HCT116 (cell line): ENCODE data around the gene HOXC11. TPM values are rescaled to one million over a fixed set of nuclear protein-coding genes. Genes with fewer than 3 reads are reported as not detected.

ENCODE experiments used
- ATAC-seq: fragments of 200-7000 bp; cut with Tn5 transposase; 2 replicates; pipeline ENCODE4 v1.9.1; 2020; ENCODE audit warnings: mild to moderate bottlenecking, moderate library complexity
- BruUV-seq: library from RNA; stranded (reverse); fragments of 400-500 nt; replicated peaks from 2 replicates; lab custom pipeline; 2021; lab: Mats Ljungman, UMichigan
- CTCF ChIA-PET: fragments of 300-600 bp; sonication (Branson Sonifier 250); formaldehyde crosslinking; loops from one replicate; lab custom pipeline; 2021; ENCODE audit warnings: antibody characterized with exemption; lab: Charles Lee
- POLR2A ChIA-PET: fragments of 300-600, 350-600 bp; sonication (Branson Sonifier 250); formaldehyde crosslinking; loops from one replicate; lab custom pipeline; 2021; ENCODE audit warnings: antibody characterized with exemption; lab: Charles Lee
- RAD21 ChIA-PET, 2 experiments: fragments of 300-600 bp; sonication (Branson Sonifier 250); formaldehyde crosslinking; loops; one replicate each; lab custom pipeline; 2023; ENCODE audit warnings: low total read pairs in 2 of 2; ENCODE audit not compliant: uncharacterized antibody in 2 of 2, unreplicated experiment in 2 of 2, low non-redundant PET in 1 of 2; lab: Charles Lee
- DNase-seq: peaks from one replicate; pipeline ENCODE4 v3.0.0-alpha.2; 2010; ENCODE audit warnings: low read depth, low spot score
- H2AFZ ChIP-seq: fragments of 200-600 bp; shearing (Covaris generic), sonication (generic); 2 replicates; pipeline ENCODE4 v1.6.1; 2017; ENCODE audit warnings: low read depth, mixed run types, mixed read lengths, antibody characterized with exemption, low read length; ENCODE audit not compliant: poor library complexity, severe bottlenecking
- H3K27ac ChIP-seq: 2 replicates; pipeline ENCODE4 v1.5.1; 2012; ENCODE audit warnings: low read depth, low read length
- H3K27me3 ChIP-seq: fragments of 200-600 bp; sonication (generic); 2 replicates; pipeline ENCODE4 v1.6.1; 2016; ENCODE audit warnings: mixed run types, low read length, mixed read lengths; ENCODE audit not compliant: insufficient read depth
- H3K36me3 ChIP-seq, 2 experiments: fragments of 200-500 bp in 1 of 2; fragments of 200-600 bp in 1 of 2; sonication (Bioruptor generic) in 1 of 2; sonication (generic) in 1 of 2; 2 replicates each; pipeline versions ENCODE4 v1.5.1 to v1.6.1; 2014 to 2016; ENCODE audit warnings: low read length in 2 of 2, inconsistent platforms in 1 of 2, mixed read lengths in 1 of 2, mixed run types in 1 of 2; ENCODE audit not compliant: insufficient read depth in 2 of 2, control insufficient read depth in 1 of 2
- H3K4me1 ChIP-seq, 2 experiments: fragments of 200-600 bp in 1 of 2; sonication (generic) in 1 of 2; 2 replicates each; pipeline versions ENCODE4 v1.5.1 to v1.6.1; 2012 to 2017; ENCODE audit warnings: low read length in 2 of 2, inconsistent platforms in 1 of 2, mild to moderate bottlenecking in 1 of 2, mixed read lengths in 1 of 2, mixed run types in 1 of 2, moderate library complexity in 1 of 2; ENCODE audit not compliant: insufficient read depth in 2 of 2, control insufficient read depth in 1 of 2
- H3K4me2 ChIP-seq: fragments of 200-600 bp; sonication (generic); 2 replicates; pipeline ENCODE4 v1.6.1; 2017; ENCODE audit warnings: mixed run types, low read length, mixed read lengths
- H3K4me3 ChIP-seq, 2 experiments: fragments of 200-600 bp in 1 of 2; sonication (generic) in 1 of 2; replicated peaks in 1 of 2; 2 replicates each; pipeline ENCODE4 v1.5.1; 2011 to 2016; ENCODE audit warnings: low read length in 2 of 2, control low read depth in 1 of 2, low read depth in 1 of 2, mild to moderate bottlenecking in 1 of 2, mixed read lengths in 1 of 2, mixed run types in 1 of 2
- H3K79me2 ChIP-seq: fragments of 200-600 bp; sonication (generic); 2 replicates; pipeline ENCODE4 v1.6.1; 2017; ENCODE audit warnings: mild to moderate bottlenecking, mixed run types, low read length, moderate library complexity, mixed read lengths; ENCODE audit not compliant: insufficient read depth
- H3K9ac ChIP-seq: fragments of 200-600 bp; sonication (generic); 2 replicates; pipeline ENCODE4 v1.6.1; 2016; ENCODE audit warnings: low read length, mixed read lengths
- H3K9me2 ChIP-seq: fragments of 200-600 bp; sonication (generic), shearing (Covaris generic); 2 replicates; pipeline ENCODE4 v1.6.1; 2017; ENCODE audit warnings: mixed run types, mild to moderate bottlenecking, moderate library complexity; ENCODE audit not compliant: insufficient read depth
- H3K9me3 ChIP-seq, 2 experiments: fragments of 200-500 bp in 1 of 2; fragments of 200-600 bp in 1 of 2; sonication (Bioruptor generic) in 1 of 2; sonication (generic) in 1 of 2; 2 replicates each; pipeline ENCODE4 v1.6.1; 2014 to 2017; ENCODE audit warnings: low read length in 2 of 2, mixed read lengths in 2 of 2, inconsistent platforms in 1 of 2, low read depth in 1 of 2, mild to moderate bottlenecking in 1 of 2, mixed run types in 1 of 2, moderate library complexity in 1 of 2; ENCODE audit not compliant: control insufficient read depth in 1 of 2, insufficient read depth in 1 of 2
- H4K20me1 ChIP-seq: fragments of 200-600 bp; sonication (generic), shearing (Covaris generic); 2 replicates; pipeline ENCODE4 v1.6.1; 2017; ENCODE audit warnings: mixed run types, mild to moderate bottlenecking, moderate library complexity; ENCODE audit not compliant: insufficient read depth
- CTCF ChIP-seq, 3 experiments: fragments of 200-600 bp in 1 of 3; sonication (generic) in 1 of 3; IDR thresholded peaks in 2 of 3; conservative IDR thresholded peaks in 1 of 3; 2 replicates each; pipeline ENCODE4 v1.5.1; 2012 to 2017; ENCODE audit warnings: low read depth in 2 of 3, low read length in 2 of 3, antibody characterized with exemption in 1 of 3, borderline replicate concordance in 1 of 3, control low read depth in 1 of 3, mild to moderate bottlenecking in 1 of 3, mixed read lengths in 1 of 3, mixed run types in 1 of 3, moderate library complexity in 1 of 3; ENCODE audit not compliant: insufficient read depth in 1 of 3
- EGR1 ChIP-seq: IDR thresholded peaks from 2 replicates; pipeline ENCODE4 v1.6.1; 2012; ENCODE audit warnings: low read depth
- ELF1 ChIP-seq: IDR thresholded peaks from 2 replicates; pipeline ENCODE4 v1.6.1; 2012; ENCODE audit warnings: low read depth, borderline replicate concordance
- EZH2 ChIP-seq: fragments of 200-600 bp; sonication (generic); IDR thresholded peaks from 2 replicates; pipeline ENCODE4 v1.6.1; 2017; ENCODE audit warnings: antibody characterized with exemption, mixed run types
- EZH2phosphoT487 ChIP-seq: fragments of 200-600 bp; IDR thresholded peaks from 2 replicates; pipeline ENCODE4 v1.6.1; 2018; ENCODE audit warnings: antibody characterized with exemption, borderline replicate concordance
- FOSL1 ChIP-seq: IDR thresholded peaks from 2 replicates; pipeline ENCODE4 v1.6.1; 2012; ENCODE audit warnings: low read depth
- JUND ChIP-seq: IDR thresholded peaks from 2 replicates; pipeline ENCODE4 v1.6.1; 2012
- MAX ChIP-seq: IDR thresholded peaks from 2 replicates; pipeline ENCODE4 v1.6.1; 2012
- POLR2AphosphoS5 ChIP-seq: IDR thresholded peaks from 2 replicates; pipeline ENCODE4 v1.6.1; 2011; ENCODE audit warnings: mild to moderate bottlenecking, low read depth, low read length, moderate library complexity
- SIN3A ChIP-seq: IDR thresholded peaks from 2 replicates; pipeline ENCODE4 v1.6.1; 2012; ENCODE audit warnings: low read depth
- SRF ChIP-seq: IDR thresholded peaks from 2 replicates; pipeline ENCODE4 v1.6.1; 2012; ENCODE audit warnings: low read depth
- TCF7L2 ChIP-seq: IDR thresholded peaks from 2 replicates; pipeline ENCODE4 v1.7.0; 2011; ENCODE audit warnings: borderline replicate concordance, inconsistent platforms; ENCODE audit not compliant: insufficient read depth, insufficient read length; ENCODE audit errors: extremely low read depth
- YY1 ChIP-seq: IDR thresholded peaks from 2 replicates; pipeline ENCODE4 v1.6.1; 2011; ENCODE audit warnings: low read length, low read depth, moderate library complexity, mild to moderate bottlenecking; ENCODE audit not compliant: insufficient replicate concordance; ENCODE audit errors: extremely low read depth
- ZBTB33 ChIP-seq: IDR thresholded peaks from 2 replicates; pipeline ENCODE4 v1.6.1; 2011; ENCODE audit warnings: mild to moderate bottlenecking, low read length, moderate library complexity; ENCODE audit not compliant: insufficient replicate concordance; ENCODE audit errors: extremely low read depth
- ZFX ChIP-seq: fragments of 450-650 bp; IDR thresholded peaks from 2 replicates; pipeline ENCODE4 v1.6.1; 2017
- ZNF274 ChIP-seq: fragments of 200-500 bp; sonication (Bioruptor generic); IDR thresholded peaks from 2 replicates; pipeline ENCODE4 v1.6.1; 2014; ENCODE audit warnings: mild to moderate bottlenecking, low read depth, low read length, inconsistent platforms
- intact Hi-C: fragments of 100-400 bp; cut with micrococcal nuclease; formaldehyde crosslinking; loops from 2 replicates; pipeline ENCODE4 v1.10.0; 2022
- total RNA-seq: library from RNA; stranded (reverse); gene quantifications from one replicate; pipeline ENCODE4 v1.2.1, GENCODE V29; 2021; ENCODE audit not compliant: unreplicated experiment
- TF ChIP-seq, protein P1 (sequence below): IDR thresholded peaks from 2 replicates; pipeline ENCODE4 v1.6.1; 2012; ENCODE audit warnings: low read depth

HOXC11 gene
- total RNA-seq, 1 experiment from 2014 or later: 0.22 TPM

GRCh38 chr12:54010972-54011664 lies 38.2 kb downstream of the HOXC11 start:
- no peak overlapping the region for H2AFZ ChIP-seq
- BruUV-seq: no TSS peak
- intact Hi-C loops: no loop called here
- H3K27ac ChIP-seq: no peak overlapping the region
- no peak overlapping the region for H3K4me3 ChIP-seq
- H3K9me3 ChIP-seq: no peaks in the 10 kb centered on the region
- H3K4me1 ChIP-seq: peaks cover 6 to 11% of the 10 kb centered on the region in 2 experiments
- POLR2A ChIA-PET: no interaction called here
- no peak overlapping the region for H3K4me2 ChIP-seq
- no peaks in the 10 kb centered on the region for H3K27me3 ChIP-seq
- H3K36me3 ChIP-seq: no peaks in the 10 kb centered on the region
- no peak for DNase-seq
- no peak for TF ChIP-seq YY1
- TF ChIP-seq, protein P1, sequence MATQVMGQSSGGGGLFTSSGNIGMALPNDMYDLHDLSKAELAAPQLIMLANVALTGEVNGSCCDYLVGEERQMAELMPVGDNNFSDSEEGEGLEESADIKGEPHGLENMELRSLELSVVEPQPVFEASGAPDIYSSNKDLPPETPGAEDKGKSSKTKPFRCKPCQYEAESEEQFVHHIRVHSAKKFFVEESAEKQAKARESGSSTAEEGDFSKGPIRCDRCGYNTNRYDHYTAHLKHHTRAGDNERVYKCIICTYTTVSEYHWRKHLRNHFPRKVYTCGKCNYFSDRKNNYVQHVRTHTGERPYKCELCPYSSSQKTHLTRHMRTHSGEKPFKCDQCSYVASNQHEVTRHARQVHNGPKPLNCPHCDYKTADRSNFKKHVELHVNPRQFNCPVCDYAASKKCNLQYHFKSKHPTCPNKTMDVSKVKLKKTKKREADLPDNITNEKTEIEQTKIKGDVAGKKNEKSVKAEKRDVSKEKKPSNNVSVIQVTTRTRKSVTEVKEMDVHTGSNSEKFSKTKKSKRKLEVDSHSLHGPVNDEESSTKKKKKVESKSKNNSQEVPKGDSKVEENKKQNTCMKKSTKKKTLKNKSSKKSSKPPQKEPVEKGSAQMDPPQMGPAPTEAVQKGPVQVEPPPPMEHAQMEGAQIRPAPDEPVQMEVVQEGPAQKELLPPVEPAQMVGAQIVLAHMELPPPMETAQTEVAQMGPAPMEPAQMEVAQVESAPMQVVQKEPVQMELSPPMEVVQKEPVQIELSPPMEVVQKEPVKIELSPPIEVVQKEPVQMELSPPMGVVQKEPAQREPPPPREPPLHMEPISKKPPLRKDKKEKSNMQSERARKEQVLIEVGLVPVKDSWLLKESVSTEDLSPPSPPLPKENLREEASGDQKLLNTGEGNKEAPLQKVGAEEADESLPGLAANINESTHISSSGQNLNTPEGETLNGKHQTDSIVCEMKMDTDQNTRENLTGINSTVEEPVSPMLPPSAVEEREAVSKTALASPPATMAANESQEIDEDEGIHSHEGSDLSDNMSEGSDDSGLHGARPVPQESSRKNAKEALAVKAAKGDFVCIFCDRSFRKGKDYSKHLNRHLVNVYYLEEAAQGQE: no peak
- TF ChIP-seq ELF1: no peak
- TF ChIP-seq SIN3A: no peak
- no peak for TF ChIP-seq MAX
- TF ChIP-seq EZH2phosphoT487: no peak
- no peak for TF ChIP-seq ZNF274
- no peak for TF ChIP-seq JUND
- no peak for TF ChIP-seq SRF
- no peak for TF ChIP-seq EGR1
- no peak for TF ChIP-seq FOSL1
- no peak for TF ChIP-seq TCF7L2
- TF ChIP-seq POLR2AphosphoS5: no peak
- TF ChIP-seq CTCF (IDR thresholded peaks at IDR 0.05 in 2 of 3, conservative IDR thresholded peaks at IDR 0.05 in 1 of 3; ENCODE audit: borderline replicate concordance in 1 of 3, insufficient read depth in 1 of 3, low read depth in 2 of 3, low read length in 2 of 3): no peak
- no peak for TF ChIP-seq ZFX
- TF ChIP-seq EZH2: no peak
- no peak for TF ChIP-seq ZBTB33
- RAD21 ChIA-PET: no interaction called here
- H4K20me1 ChIP-seq: no peaks in the 10 kb centered on the region
- CTCF ChIA-PET: interaction anchor here (0.8 kb wide), 1 partner anchor 254 kb away, joined by 3 read pairs; no protein-coding TSS in a partner anchor
- no peaks in the 10 kb centered on the region for H3K9me2 ChIP-seq
- H3K79me2 ChIP-seq: 0 out of 2 replicates have a peak, but pooled peaks cover 3% of the 10 kb centered on the region
- H3K9ac ChIP-seq: no peak overlapping the region
- ATAC-seq: no peak
